ENCODE measurements around the gene TMEM86A. TPM values are rescaled to one million over a fixed set of nuclear protein-coding genes. Genes with fewer than 3 reads are reported as not detected.

Gene TMEM86A
- polyA plus RNA-seq, 3 donors, result 7.7 to 9.2 (median 8.5) TPM

- DNase-seq (ENCODE audit: extremely low read depth in 1 of 11, low read depth in 9 of 11, low spot score in 4 of 11), result no peak
These were observed 5.4 kb upstream of the TMEM86A start for GRCh38 chr11:18692941-18693760.

- no peak for DNase-seq (ENCODE audit: extremely low read depth in 1 of 11, low read depth in 9 of 11, low spot score in 4 of 11)
These were observed 1.8 kb upstream of the TMEM86A start for GRCh38 chr11:18696638-18697225.

GRCh38 chr11:18697576-18697975 is 1.0 kb upstream of the TMEM86A start:
- DNase-seq (ENCODE audit: extremely low read depth in 1 of 11, low read depth in 9 of 11, low spot score in 4 of 11), result no peak

- no peak for DNase-seq (ENCODE audit: extremely low read depth in 1 of 11, low read depth in 9 of 11, low spot score in 4 of 11)
These were observed 654 bp downstream of the TMEM86A start for GRCh38 chr11:18699269-18699596.

GRCh38 chr11:18699848-18700261 is 1.3 kb downstream of the TMEM86A start:
- DNase-seq (ENCODE audit: extremely low read depth in 1 of 11, low read depth in 9 of 11, low spot score in 4 of 11), result peak in 2 of 11 donors; percentile 34 to 52

- peak in 1 of 11 donors; percentile 29 for DNase-seq (ENCODE audit: extremely low read depth in 1 of 11, low read depth in 9 of 11, low spot score in 4 of 11)
These were observed 1.8 kb downstream of the TMEM86A start for GRCh38 chr11:18700375-18700774.

GRCh38 chr11:18700872-18701271 is 2.3 kb downstream of the TMEM86A start:
- no peak for DNase-seq (ENCODE audit: extremely low read depth in 1 of 11, low read depth in 9 of 11, low spot score in 4 of 11)

- no peak for DNase-seq (ENCODE audit: extremely low read depth in 1 of 11, low read depth in 9 of 11, low spot score in 4 of 11)
These were observed 3.1 kb downstream of the TMEM86A start for GRCh38 chr11:18701614-18702216.

GRCh38 chr11:18703001-18703763 is 4.6 kb downstream of the TMEM86A start:
- DNase-seq (ENCODE audit: extremely low read depth in 1 of 11, low read depth in 9 of 11, low spot score in 4 of 11), result no peak

- DNase-seq (ENCODE audit: extremely low read depth in 1 of 11, low read depth in 9 of 11, low spot score in 4 of 11), result no peak
These were observed 5.6 kb downstream of the TMEM86A start for GRCh38 chr11:18704045-18704645.

- no peak for DNase-seq (ENCODE audit: extremely low read depth in 1 of 11, low read depth in 9 of 11, low spot score in 4 of 11)
These were observed 6.1 kb downstream of the TMEM86A start for GRCh38 chr11:18704698-18705097.

- DNase-seq (ENCODE audit: extremely low read depth in 1 of 11, low read depth in 9 of 11, low spot score in 4 of 11), result peak in 3 of 11 donors; percentile 12 to 19 (median 18)
These were observed 7.2 kb downstream of the TMEM86A start for GRCh38 chr11:18705651-18706281.

- peak in 8 of 11 donors; percentile 53 to 86 (median 76) for DNase-seq (ENCODE audit: extremely low read depth in 1 of 11, low read depth in 9 of 11, low spot score in 4 of 11)
These were observed 8.0 kb downstream of the TMEM86A start for GRCh38 chr11:18706330-18707243.

- DNase-seq (ENCODE audit: extremely low read depth in 1 of 11, low read depth in 9 of 11, low spot score in 4 of 11), result no peak
These were observed 9.3 kb downstream of the TMEM86A start for GRCh38 chr11:18707811-18708340.

- no peak for DNase-seq (ENCODE audit: extremely low read depth in 1 of 11, low read depth in 9 of 11, low spot score in 4 of 11)
These were observed 10.8 kb downstream of the TMEM86A start for GRCh38 chr11:18709414-18709813.

GRCh38 chr11:18710545-18710944 is 12.0 kb downstream of the TMEM86A start:
- no peak for DNase-seq (ENCODE audit: extremely low read depth in 1 of 11, low read depth in 9 of 11, low spot score in 4 of 11)

- no peak for DNase-seq (ENCODE audit: extremely low read depth in 1 of 11, low read depth in 9 of 11, low spot score in 4 of 11)
These were observed 15.3 kb downstream of the TMEM86A start for GRCh38 chr11:18713646-18714442.

All from renal cortex interstitium (tissue), 11 donors.